Measurements from ENCODE around the gene BBS4. TPM values are rescaled to one million over a fixed set of nuclear protein-coding genes. Genes with fewer than 3 reads are reported as not detected.

The BBS4 gene
- total and polyA plus RNA-seq, 2 donors (not counting 1 experiment from before 2014, with no cell fraction given), result 27.9 to 29.4 TPM

DNA sequence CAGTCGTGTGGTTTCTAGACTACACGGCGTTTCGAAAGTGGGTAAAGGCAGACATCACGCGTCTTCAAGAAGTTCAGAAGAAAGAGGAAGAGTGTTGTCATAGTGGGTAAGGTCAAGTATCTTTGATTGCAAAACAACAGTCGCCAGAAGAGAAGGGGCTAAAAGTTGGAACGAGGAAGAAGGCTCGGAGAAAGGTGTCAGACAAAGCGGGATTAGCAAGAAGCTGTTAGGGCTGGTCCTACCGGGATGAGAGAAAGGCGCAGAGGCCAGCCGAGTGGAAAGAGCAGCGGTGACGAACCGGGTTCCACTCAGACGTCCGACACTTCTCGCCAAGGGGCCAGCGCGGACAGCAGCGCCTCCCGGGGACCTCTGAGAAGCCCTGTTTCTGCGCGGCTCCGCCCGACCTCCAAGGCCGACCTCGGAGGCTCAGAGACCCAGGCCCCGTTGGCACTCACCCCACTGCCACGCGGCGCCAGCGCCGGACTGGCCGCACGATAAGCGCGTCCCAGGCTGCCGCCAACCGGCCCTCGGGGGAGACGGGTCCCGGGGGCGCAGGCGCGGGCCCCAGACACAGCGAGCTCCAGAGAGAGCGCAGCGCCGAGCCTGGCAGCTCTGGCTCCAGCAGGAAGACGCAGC lies 97.1 kb downstream of the BBS4 start:
- TF ChIP-seq, protein P1, sequence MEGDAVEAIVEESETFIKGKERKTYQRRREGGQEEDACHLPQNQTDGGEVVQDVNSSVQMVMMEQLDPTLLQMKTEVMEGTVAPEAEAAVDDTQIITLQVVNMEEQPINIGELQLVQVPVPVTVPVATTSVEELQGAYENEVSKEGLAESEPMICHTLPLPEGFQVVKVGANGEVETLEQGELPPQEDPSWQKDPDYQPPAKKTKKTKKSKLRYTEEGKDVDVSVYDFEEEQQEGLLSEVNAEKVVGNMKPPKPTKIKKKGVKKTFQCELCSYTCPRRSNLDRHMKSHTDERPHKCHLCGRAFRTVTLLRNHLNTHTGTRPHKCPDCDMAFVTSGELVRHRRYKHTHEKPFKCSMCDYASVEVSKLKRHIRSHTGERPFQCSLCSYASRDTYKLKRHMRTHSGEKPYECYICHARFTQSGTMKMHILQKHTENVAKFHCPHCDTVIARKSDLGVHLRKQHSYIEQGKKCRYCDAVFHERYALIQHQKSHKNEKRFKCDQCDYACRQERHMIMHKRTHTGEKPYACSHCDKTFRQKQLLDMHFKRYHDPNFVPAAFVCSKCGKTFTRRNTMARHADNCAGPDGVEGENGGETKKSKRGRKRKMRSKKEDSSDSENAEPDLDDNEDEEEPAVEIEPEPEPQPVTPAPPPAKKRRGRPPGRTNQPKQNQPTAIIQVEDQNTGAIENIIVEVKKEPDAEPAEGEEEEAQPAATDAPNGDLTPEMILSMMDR (conservative IDR thresholded peaks at IDR 0.05 in 1 of 2, IDR thresholded peaks at IDR 0.05 in 1 of 2; ENCODE audit: low read depth in 1 of 2, low read length in 2 of 2), result no peak
- TF ChIP-seq EZH2 (IDR thresholded peaks at IDR 0.05; ENCODE audit: low read length, missing control alignments), result no peak
- Histone ChIP-seq H2AFZ (ENCODE audit: low read length) (peak overlapping the region; percentile 54), H3K36me3 (ENCODE audit: control insufficient read depth, insufficient read depth, low read length) (no peaks in the 10 kb centered on the region), H3K27me3 (ENCODE audit: control insufficient read depth, insufficient read depth, low read length) (no peaks in the 10 kb centered on the region), H4K20me1 (ENCODE audit: control insufficient read depth, extremely low read depth, insufficient read depth, low read length) (no peaks in the 10 kb centered on the region), H3K9ac (ENCODE audit: insufficient read depth, low read length) (peak overlapping the region; percentile 95), H3K4me2 (ENCODE audit: extremely low read depth, insufficient read depth, low read length) (peak overlapping the region; percentile 95), H3K27ac (ENCODE audit: insufficient read depth, low read length) (peak overlapping the region; percentile 91), H3K4me3 (replicated peaks in 1 of 4; ENCODE audit: control extremely low read depth in 1 of 4, insufficient read depth in 1 of 4, low read depth in 3 of 4, low read length in 4 of 4) (peak overlapping the region; percentile 85 to 98 (median 90)), H3K4me1 (ENCODE audit: control insufficient read depth, extremely low read depth, insufficient read depth, low read length) (peaks cover 8% of the 10 kb centered on the region), H3K79me2 (ENCODE audit: control insufficient read depth, insufficient read depth, low read length) (peaks cover 39% of the 10 kb centered on the region), H3K9me3 (ENCODE audit: control insufficient read depth, insufficient read depth, low read depth, low read length) (no peaks in the 10 kb centered on the region)
- peak in 1 of 2 donors; percentile 40 for DNase-seq (ENCODE audit: low read depth in 2 of 2)

DNA sequence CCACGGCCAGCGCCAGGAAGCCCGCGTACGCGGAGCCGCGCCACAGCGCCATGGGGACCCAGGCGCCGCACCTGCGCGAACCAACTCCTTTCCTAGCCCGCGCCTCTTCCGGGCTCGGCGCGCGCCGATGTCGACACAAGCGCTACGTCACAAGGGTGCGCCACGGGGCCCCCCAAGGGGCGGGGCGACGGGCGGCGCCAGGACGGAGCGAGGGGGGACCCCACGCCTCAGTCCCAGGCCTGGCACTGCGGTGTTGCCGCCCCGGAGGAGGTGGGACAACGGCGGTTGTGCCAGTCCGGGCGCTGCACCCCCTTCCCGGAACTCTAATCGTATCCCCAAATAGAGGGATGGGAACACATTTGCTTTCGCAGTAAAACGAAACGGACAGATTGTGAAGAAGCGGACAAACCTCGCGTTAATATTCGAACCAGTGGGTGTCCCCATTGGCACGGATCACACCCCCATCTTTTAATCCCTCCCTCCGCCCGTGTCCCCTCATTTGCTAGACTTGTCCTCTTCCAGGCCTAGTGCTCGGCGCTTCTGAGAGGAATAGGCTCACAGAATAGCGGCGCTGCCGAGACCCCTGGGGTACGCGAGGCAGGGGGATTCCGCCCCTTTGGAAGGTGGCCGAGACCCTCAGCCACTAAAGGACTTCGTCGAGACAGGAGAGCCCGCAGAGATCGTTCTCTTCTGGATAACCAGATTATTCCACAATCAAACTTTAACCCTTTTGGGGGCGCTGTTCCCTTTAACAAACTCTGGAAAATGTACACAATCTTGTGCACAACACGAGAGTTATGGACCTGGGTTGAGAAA lies 97.8 kb downstream of the BBS4 start, which contains the start of gene ADPGK:
Gene ADPGK (minus strand): TSS at position 119 of the 816 bp plus-strand sequence. CDS start 67 bp downstream, at position 52.
- Histone ChIP-seq H2AFZ (ENCODE audit: low read length) (peak within 1 kb of the TSS; percentile 79), H3K36me3 (ENCODE audit: control insufficient read depth, insufficient read depth, low read length) (no peaks in the 10 kb centered on the region), H3K79me2 (ENCODE audit: control insufficient read depth, insufficient read depth, low read length) (peaks cover 34% of the 10 kb centered on the region), H3K4me1 (ENCODE audit: control insufficient read depth, extremely low read depth, insufficient read depth, low read length) (peaks cover 8% of the 10 kb centered on the region), H3K9ac (ENCODE audit: insufficient read depth, low read length) (peak within 1 kb of the TSS; percentile 95), H3K9me3 (ENCODE audit: control insufficient read depth, insufficient read depth, low read depth, low read length) (no peaks in the 10 kb centered on the region), H3K27ac (ENCODE audit: insufficient read depth, low read length) (peak within 1 kb of the TSS; percentile 91), H3K4me2 (ENCODE audit: extremely low read depth, insufficient read depth, low read length) (peak within 1 kb of the TSS; percentile 95), H4K20me1 (ENCODE audit: control insufficient read depth, extremely low read depth, insufficient read depth, low read length) (no peaks in the 10 kb centered on the region), H3K4me3 (replicated peaks in 1 of 4; ENCODE audit: control extremely low read depth in 1 of 4, insufficient read depth in 1 of 4, low read depth in 3 of 4, low read length in 4 of 4) (peak within 1 kb of the TSS; percentile 85 to 98 (median 90)), H3K27me3 (ENCODE audit: control insufficient read depth, insufficient read depth, low read length) (no peaks in the 10 kb centered on the region)
- TF ChIP-seq EZH2 (IDR thresholded peaks at IDR 0.05; ENCODE audit: low read length, missing control alignments), result no peak
- TF ChIP-seq, protein P1 (conservative IDR thresholded peaks at IDR 0.05 in 1 of 2, IDR thresholded peaks at IDR 0.05 in 1 of 2; ENCODE audit: low read depth in 1 of 2, low read length in 2 of 2), result peak; percentile 52 to 60
- DNase-seq (ENCODE audit: low read depth in 2 of 2), result peak; percentile 89 to 94

DNA sequence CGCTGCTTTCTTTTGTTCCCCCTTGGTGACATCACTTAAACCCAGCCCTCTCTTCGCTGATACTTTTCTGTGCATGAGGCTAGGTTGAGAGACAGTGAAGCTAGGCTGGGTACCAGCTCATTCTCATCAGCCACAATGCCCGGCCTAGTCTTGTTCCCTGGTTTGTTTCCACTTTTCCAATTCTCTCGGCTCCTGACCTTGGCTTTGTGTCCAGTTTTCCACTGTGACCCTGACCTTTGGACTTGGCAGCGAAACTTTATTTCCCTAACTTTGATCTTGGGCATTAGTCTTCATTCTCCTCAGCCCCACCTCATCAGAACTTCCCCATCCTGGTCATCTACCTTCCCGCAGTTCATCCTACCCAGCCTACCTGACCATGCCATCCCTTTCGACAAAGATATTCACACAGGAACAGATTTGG lies 98.5 kb downstream of the BBS4 start:
- H4K20me1 ChIP-seq (ENCODE audit: control insufficient read depth, extremely low read depth, insufficient read depth, low read length), result no peaks in the 10 kb centered on the region
- no peaks in the 10 kb centered on the region for H3K36me3 ChIP-seq (ENCODE audit: control insufficient read depth, insufficient read depth, low read length)
- peaks cover 32% of the 10 kb centered on the region for H3K79me2 ChIP-seq (ENCODE audit: control insufficient read depth, insufficient read depth, low read length)
- H2AFZ ChIP-seq (ENCODE audit: low read length), result peak overlapping the region; percentile 79
- H3K4me1 ChIP-seq (ENCODE audit: control insufficient read depth, extremely low read depth, insufficient read depth, low read length), result peaks cover 8% of the 10 kb centered on the region
- TF ChIP-seq, protein P1 (conservative IDR thresholded peaks at IDR 0.05 in 1 of 2, IDR thresholded peaks at IDR 0.05 in 1 of 2; ENCODE audit: low read depth in 1 of 2, low read length in 2 of 2), result no peak
- no peak for TF ChIP-seq EZH2 (IDR thresholded peaks at IDR 0.05; ENCODE audit: low read length, missing control alignments)
- H3K4me2 ChIP-seq (ENCODE audit: extremely low read depth, insufficient read depth, low read length), result peak overlapping the region; percentile 76
- DNase-seq (ENCODE audit: low read depth in 2 of 2), result no peak
- no peaks in the 10 kb centered on the region for H3K9me3 ChIP-seq (ENCODE audit: control insufficient read depth, insufficient read depth, low read depth, low read length)
- H3K27me3 ChIP-seq (ENCODE audit: control insufficient read depth, insufficient read depth, low read length), result no peaks in the 10 kb centered on the region
- peak overlapping the region; percentile 78 to 96 (median 85) for H3K4me3 ChIP-seq (replicated peaks in 1 of 4; ENCODE audit: control extremely low read depth in 1 of 4, insufficient read depth in 1 of 4, low read depth in 3 of 4, low read length in 4 of 4)
- H3K9ac ChIP-seq (ENCODE audit: insufficient read depth, low read length), result peak overlapping the region; percentile 95
- peak overlapping the region; percentile 91 for H3K27ac ChIP-seq (ENCODE audit: insufficient read depth, low read length)

Measured in fibroblast of lung (primary cell).